Measurements from ENCODE around the gene SRRM2.

Gene SRRM2

DNA sequence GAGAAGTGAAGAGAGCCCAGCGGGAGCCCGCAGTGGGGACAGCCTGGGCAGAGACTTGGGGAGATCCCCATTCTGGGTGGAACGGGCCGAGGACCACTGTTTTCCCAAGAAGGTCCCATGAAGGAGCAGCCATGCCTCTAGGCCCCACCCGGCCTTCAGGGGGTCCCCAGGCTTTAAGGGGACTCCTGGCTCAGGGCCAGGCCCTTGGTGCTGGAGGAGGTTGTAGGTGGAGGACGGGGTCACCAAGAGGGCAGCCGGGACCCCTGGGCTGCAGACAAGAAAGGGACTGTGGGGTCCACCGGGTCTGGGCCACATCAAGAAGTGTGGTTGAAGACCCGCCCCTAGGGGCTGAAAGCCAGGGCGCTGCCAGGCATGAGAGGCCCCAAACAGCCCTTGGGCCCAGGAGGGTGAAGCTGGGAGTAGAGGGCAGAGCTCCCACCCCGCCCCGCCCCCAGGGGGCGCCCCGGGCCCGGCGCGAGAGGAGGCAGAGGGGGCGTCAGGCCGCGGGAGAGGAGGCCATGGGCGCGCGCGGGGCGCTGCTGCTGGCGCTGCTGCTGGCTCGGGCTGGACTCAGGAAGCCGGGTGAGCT, 64.4 kb downstream of the SRRM2 start, which contains the start of gene PRSS21:
PRSS21 (plus strand) TSS at position 487 of the 589 bp plus-strand sequence; CDS start at position 519, 32 bp downstream.
- Histone ChIP-seq H3K4me3 (ENCODE audit: low read length, poor library complexity, severe bottlenecking) (no peak within 1 kb of the TSS), H3K36me3 (ENCODE audit: insufficient read depth, low read length) (no peaks in the 10 kb centered on the region), H3K4me1 (ENCODE audit: insufficient read depth, low read length, poor library complexity, severe bottlenecking) (no peaks in the 10 kb centered on the region), H3K9ac (ENCODE audit: low read depth, low read length, poor library complexity, severe bottlenecking) (no peak within 1 kb of the TSS), H4K20me1 (ENCODE audit: insufficient read depth, low read length, poor library complexity, severe bottlenecking) (no peaks in the 10 kb centered on the region), H3K27me3 (ENCODE audit: insufficient read depth, low read length, poor library complexity, severe bottlenecking) (no peaks in the 10 kb centered on the region), H3K79me2 (ENCODE audit: insufficient read depth, low read length) (no peaks in the 10 kb centered on the region), H3F3A (ENCODE audit: low read depth) (no peaks in the 10 kb centered on the region), H3K9me2 (replicated peaks; ENCODE audit: low read depth, low read length) (no peaks in the 10 kb centered on the region), H3K9me3 (ENCODE audit: insufficient read depth, low read depth, low read length) (no peaks in the 10 kb centered on the region), H3K4me2 (ENCODE audit: low read depth, low read length, poor library complexity, severe bottlenecking) (no peak within 1 kb of the TSS), H2AFZ (ENCODE audit: low read length) (no peak within 1 kb of the TSS)
- TF ChIP-seq, protein P1, sequence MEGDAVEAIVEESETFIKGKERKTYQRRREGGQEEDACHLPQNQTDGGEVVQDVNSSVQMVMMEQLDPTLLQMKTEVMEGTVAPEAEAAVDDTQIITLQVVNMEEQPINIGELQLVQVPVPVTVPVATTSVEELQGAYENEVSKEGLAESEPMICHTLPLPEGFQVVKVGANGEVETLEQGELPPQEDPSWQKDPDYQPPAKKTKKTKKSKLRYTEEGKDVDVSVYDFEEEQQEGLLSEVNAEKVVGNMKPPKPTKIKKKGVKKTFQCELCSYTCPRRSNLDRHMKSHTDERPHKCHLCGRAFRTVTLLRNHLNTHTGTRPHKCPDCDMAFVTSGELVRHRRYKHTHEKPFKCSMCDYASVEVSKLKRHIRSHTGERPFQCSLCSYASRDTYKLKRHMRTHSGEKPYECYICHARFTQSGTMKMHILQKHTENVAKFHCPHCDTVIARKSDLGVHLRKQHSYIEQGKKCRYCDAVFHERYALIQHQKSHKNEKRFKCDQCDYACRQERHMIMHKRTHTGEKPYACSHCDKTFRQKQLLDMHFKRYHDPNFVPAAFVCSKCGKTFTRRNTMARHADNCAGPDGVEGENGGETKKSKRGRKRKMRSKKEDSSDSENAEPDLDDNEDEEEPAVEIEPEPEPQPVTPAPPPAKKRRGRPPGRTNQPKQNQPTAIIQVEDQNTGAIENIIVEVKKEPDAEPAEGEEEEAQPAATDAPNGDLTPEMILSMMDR (conservative IDR thresholded peaks at IDR 0.05; ENCODE audit: low read length): no peak
- no peak for TF ChIP-seq EZH2phosphoT487 (IDR thresholded peaks at IDR 0.05; ENCODE audit: borderline replicate concordance)

DNA sequence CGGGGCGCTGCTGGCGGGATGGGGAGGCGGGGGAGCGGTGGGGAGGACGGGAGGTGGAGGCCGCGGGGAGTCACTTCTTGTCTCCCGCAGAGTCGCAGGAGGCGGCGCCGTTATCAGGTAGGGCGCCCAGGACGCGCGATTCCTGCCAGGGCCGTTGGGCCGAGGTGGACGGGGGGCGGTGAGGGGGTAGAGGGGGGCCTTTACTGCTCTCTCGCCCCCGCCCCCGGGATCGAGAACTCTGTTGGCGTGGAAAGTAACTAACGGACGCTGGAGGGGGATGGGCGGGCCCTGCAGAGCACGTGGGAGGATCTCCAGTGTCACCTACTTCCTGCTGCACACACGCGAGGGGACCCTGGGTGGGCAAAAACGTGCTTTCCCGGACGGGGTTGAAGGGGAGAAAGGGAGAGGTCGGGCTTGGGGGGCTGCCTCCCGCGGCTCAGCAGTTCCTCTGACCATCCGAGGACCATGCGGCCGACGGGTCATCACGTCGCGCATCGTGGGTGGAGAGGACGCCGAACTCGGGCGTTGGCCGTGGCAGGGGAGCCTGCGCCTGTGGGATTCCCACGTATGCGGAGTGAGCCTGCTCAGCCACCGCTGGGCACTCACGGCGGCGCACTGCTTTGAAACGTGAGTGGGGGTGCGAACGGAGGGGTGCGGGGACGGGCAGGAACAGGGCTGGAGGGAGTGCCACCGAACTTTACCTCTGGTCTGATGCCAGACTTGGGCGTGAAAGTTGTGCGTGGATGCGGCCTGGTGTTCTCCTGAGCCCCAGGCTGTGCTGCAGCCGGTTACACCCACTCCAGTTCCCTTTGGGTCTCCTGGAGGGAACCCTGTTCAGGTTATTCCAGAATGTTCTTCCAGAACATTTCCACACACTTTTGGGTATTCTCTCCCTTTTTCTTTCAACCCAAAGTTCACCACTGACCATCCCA, 65.2 kb downstream of the SRRM2 start:
- Histone ChIP-seq H2AFZ (ENCODE audit: low read length) (no peak overlapping the region), H3F3A (ENCODE audit: low read depth) (no peaks in the 10 kb centered on the region), H4K20me1 (ENCODE audit: insufficient read depth, low read length, poor library complexity, severe bottlenecking) (no peaks in the 10 kb centered on the region), H3K36me3 (ENCODE audit: insufficient read depth, low read length) (no peaks in the 10 kb centered on the region), H3K27me3 (ENCODE audit: insufficient read depth, low read length, poor library complexity, severe bottlenecking) (no peaks in the 10 kb centered on the region), H3K4me2 (ENCODE audit: low read depth, low read length, poor library complexity, severe bottlenecking) (no peak overlapping the region), H3K9ac (ENCODE audit: low read depth, low read length, poor library complexity, severe bottlenecking) (no peak overlapping the region), H3K79me2 (ENCODE audit: insufficient read depth, low read length) (no peaks in the 10 kb centered on the region), H3K4me1 (ENCODE audit: insufficient read depth, low read length, poor library complexity, severe bottlenecking) (no peaks in the 10 kb centered on the region), H3K9me3 (ENCODE audit: insufficient read depth, low read depth, low read length) (no peaks in the 10 kb centered on the region), H3K9me2 (replicated peaks; ENCODE audit: low read depth, low read length) (no peaks in the 10 kb centered on the region), H3K4me3 (ENCODE audit: low read length, poor library complexity, severe bottlenecking) (no peak overlapping the region)
- TF ChIP-seq, protein P1 (conservative IDR thresholded peaks at IDR 0.05; ENCODE audit: low read length): no peak
- no peak for TF ChIP-seq EZH2phosphoT487 (IDR thresholded peaks at IDR 0.05; ENCODE audit: borderline replicate concordance)

DNA sequence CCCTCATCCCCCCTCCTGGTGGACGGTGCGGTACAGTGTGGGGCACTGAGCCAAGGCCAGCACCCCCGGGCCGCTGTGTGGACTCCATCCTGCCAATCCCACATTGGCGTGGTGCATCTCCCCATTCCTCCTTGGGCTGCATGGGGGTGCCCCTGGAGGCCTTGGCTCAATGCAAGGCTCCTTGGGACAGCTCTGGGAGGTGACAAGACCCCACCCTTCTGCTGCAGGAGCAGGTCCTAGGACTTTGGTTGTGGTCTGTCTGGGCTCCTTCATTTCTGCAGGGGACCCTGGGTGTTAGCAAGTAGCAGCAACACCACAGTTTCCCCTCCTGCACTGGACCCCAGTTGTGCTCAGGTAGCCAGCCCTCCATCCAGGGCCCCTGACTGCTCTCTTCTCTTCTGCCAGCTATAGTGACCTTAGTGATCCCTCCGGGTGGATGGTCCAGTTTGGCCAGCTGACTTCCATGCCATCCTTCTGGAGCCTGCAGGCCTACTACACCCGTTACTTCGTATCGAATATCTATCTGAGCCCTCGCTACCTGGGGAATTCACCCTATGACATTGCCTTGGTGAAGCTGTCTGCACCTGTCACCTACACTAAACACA, 65.9 kb downstream of the SRRM2 start:
- H3K4me2 ChIP-seq (ENCODE audit: low read depth, low read length, poor library complexity, severe bottlenecking): no peak overlapping the region
- H3K9ac ChIP-seq (ENCODE audit: low read depth, low read length, poor library complexity, severe bottlenecking): no peak overlapping the region
- H3K36me3 ChIP-seq (ENCODE audit: insufficient read depth, low read length): no peaks in the 10 kb centered on the region
- no peaks in the 10 kb centered on the region for H3K9me2 ChIP-seq (replicated peaks; ENCODE audit: low read depth, low read length)
- H3K27me3 ChIP-seq (ENCODE audit: insufficient read depth, low read length, poor library complexity, severe bottlenecking): no peaks in the 10 kb centered on the region
- no peaks in the 10 kb centered on the region for H3K9me3 ChIP-seq (ENCODE audit: insufficient read depth, low read depth, low read length)
- TF ChIP-seq, protein P1 (conservative IDR thresholded peaks at IDR 0.05; ENCODE audit: low read length): no peak
- no peak for TF ChIP-seq EZH2phosphoT487 (IDR thresholded peaks at IDR 0.05; ENCODE audit: borderline replicate concordance)
- H4K20me1 ChIP-seq (ENCODE audit: insufficient read depth, low read length, poor library complexity, severe bottlenecking): no peaks in the 10 kb centered on the region
- H2AFZ ChIP-seq (ENCODE audit: low read length): no peak overlapping the region
- H3K4me3 ChIP-seq (ENCODE audit: low read length, poor library complexity, severe bottlenecking): no peak overlapping the region
- H3K4me1 ChIP-seq (ENCODE audit: insufficient read depth, low read length, poor library complexity, severe bottlenecking): no peaks in the 10 kb centered on the region
- no peaks in the 10 kb centered on the region for H3F3A ChIP-seq (ENCODE audit: low read depth)
- no peaks in the 10 kb centered on the region for H3K79me2 ChIP-seq (ENCODE audit: insufficient read depth, low read length)
